Osteoblast (primary cell): ENCODE results near the gene IL36B. TPM values are rescaled to one million over a fixed set of nuclear protein-coding genes. Genes with fewer than 3 reads are reported as not detected.

Source experiments
- DNase-seq: peaks from one replicate; pipeline ENCODE4 v3.0.0; 2011; ENCODE audit warnings: low spot score, mixed read lengths; ENCODE audit not compliant: insufficient read length; ENCODE audit errors: missing footprints
- H2AFZ ChIP-seq: 2 replicates; pipeline ENCODE4 v1.6.0; 2011; ENCODE audit warnings: mild to moderate bottlenecking, low read length
- H3K27ac ChIP-seq: 2 replicates; pipeline ENCODE4 v1.5.1; 2011; ENCODE audit warnings: mild to moderate bottlenecking, low read depth, low read length, moderate library complexity
- H3K27me3 ChIP-seq: 2 replicates; pipeline ENCODE4 v1.6.0; 2012; ENCODE audit warnings: mild to moderate bottlenecking, control low read depth, inconsistent platforms, low read length, moderate library complexity; ENCODE audit not compliant: insufficient read depth
- H3K36me3 ChIP-seq: 2 replicates; pipeline ENCODE4 v1.5.1; 2011; ENCODE audit warnings: mild to moderate bottlenecking, low read length, control low read depth, moderate library complexity; ENCODE audit not compliant: insufficient read depth
- H3K4me1 ChIP-seq: 2 replicates; pipeline ENCODE4 v1.5.1; 2011; ENCODE audit warnings: mild to moderate bottlenecking, low read length, control low read depth, moderate library complexity; ENCODE audit not compliant: insufficient read depth
- H3K4me2 ChIP-seq: 2 replicates; pipeline ENCODE4 v1.6.0; 2011; ENCODE audit warnings: mild to moderate bottlenecking, low read length; ENCODE audit not compliant: insufficient read depth
- H3K4me3 ChIP-seq: fragments of 200-600 bp; sonication (generic); 3 replicates; pipeline ENCODE4 v1.5.1; 2012; ENCODE audit warnings: mild to moderate bottlenecking, low read length, inconsistent platforms; ENCODE audit not compliant: insufficient read depth
- H3K79me2 ChIP-seq: 2 replicates; pipeline ENCODE4 v1.6.0; 2012; ENCODE audit warnings: mild to moderate bottlenecking, low read length, control low read depth, inconsistent platforms; ENCODE audit not compliant: insufficient read depth
- H3K9me3 ChIP-seq: 2 replicates; pipeline ENCODE4 v1.5.1; 2011; ENCODE audit warnings: low read depth, low read length, control low read depth
- H4K20me1 ChIP-seq: 2 replicates; pipeline ENCODE4 v1.6.0; 2012; ENCODE audit warnings: mild to moderate bottlenecking, low read length, control low read depth; ENCODE audit not compliant: insufficient read depth
- total RNA-seq: library from RNA; depleted of rRNA; stranded (reverse); fragments of >200 nt; gene quantifications from 2 replicates; pipeline ENCODE4 v1.2.3, GENCODE V29; 2012
- TF ChIP-seq, protein P1 (sequence below): IDR thresholded peaks from 2 replicates; pipeline ENCODE4 v1.5.1; 2011; ENCODE audit warnings: mild to moderate bottlenecking, low read depth, low read length, moderate library complexity; ENCODE audit errors: extremely low read depth

Gene IL36B
- total RNA-seq, 1 donor, result not detected

DNA sequence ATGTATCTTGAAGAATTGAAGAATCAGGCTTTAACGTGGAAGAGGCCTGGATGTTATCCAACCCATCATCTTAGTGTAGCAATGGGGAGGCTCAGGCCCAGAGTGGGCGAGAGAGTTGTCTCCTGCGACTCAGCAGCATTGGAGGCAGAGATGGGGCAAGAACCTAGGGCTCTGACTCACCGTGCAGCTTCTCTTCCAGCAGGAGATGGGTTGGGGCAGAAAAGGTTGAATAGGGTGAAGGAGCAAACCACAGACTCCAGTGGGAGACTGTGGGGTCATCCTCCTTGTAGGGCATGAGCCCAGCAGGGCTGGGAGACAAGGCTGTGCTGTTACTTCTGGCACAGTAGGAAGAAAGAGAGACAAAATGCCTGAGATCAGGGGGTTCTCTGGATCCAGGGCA is 7.7 kb upstream of the IL36B start:
- Histone ChIP-seq H3K27me3 (peaks cover 19% of the 10 kb centered on the region), H3K9me3 (no peaks in the 10 kb centered on the region), H3K4me1 (no peaks in the 10 kb centered on the region), H2AFZ (no peak overlapping the region), H3K4me3 (no peak overlapping the region), H3K4me2 (no peak overlapping the region), H3K27ac (no peak overlapping the region), H3K79me2 (no peaks in the 10 kb centered on the region), H3K36me3 (no peaks in the 10 kb centered on the region), H4K20me1 (no peaks in the 10 kb centered on the region)
- DNase-seq, result no peak
- TF ChIP-seq, protein P1, sequence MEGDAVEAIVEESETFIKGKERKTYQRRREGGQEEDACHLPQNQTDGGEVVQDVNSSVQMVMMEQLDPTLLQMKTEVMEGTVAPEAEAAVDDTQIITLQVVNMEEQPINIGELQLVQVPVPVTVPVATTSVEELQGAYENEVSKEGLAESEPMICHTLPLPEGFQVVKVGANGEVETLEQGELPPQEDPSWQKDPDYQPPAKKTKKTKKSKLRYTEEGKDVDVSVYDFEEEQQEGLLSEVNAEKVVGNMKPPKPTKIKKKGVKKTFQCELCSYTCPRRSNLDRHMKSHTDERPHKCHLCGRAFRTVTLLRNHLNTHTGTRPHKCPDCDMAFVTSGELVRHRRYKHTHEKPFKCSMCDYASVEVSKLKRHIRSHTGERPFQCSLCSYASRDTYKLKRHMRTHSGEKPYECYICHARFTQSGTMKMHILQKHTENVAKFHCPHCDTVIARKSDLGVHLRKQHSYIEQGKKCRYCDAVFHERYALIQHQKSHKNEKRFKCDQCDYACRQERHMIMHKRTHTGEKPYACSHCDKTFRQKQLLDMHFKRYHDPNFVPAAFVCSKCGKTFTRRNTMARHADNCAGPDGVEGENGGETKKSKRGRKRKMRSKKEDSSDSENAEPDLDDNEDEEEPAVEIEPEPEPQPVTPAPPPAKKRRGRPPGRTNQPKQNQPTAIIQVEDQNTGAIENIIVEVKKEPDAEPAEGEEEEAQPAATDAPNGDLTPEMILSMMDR, result no peak

DNA sequence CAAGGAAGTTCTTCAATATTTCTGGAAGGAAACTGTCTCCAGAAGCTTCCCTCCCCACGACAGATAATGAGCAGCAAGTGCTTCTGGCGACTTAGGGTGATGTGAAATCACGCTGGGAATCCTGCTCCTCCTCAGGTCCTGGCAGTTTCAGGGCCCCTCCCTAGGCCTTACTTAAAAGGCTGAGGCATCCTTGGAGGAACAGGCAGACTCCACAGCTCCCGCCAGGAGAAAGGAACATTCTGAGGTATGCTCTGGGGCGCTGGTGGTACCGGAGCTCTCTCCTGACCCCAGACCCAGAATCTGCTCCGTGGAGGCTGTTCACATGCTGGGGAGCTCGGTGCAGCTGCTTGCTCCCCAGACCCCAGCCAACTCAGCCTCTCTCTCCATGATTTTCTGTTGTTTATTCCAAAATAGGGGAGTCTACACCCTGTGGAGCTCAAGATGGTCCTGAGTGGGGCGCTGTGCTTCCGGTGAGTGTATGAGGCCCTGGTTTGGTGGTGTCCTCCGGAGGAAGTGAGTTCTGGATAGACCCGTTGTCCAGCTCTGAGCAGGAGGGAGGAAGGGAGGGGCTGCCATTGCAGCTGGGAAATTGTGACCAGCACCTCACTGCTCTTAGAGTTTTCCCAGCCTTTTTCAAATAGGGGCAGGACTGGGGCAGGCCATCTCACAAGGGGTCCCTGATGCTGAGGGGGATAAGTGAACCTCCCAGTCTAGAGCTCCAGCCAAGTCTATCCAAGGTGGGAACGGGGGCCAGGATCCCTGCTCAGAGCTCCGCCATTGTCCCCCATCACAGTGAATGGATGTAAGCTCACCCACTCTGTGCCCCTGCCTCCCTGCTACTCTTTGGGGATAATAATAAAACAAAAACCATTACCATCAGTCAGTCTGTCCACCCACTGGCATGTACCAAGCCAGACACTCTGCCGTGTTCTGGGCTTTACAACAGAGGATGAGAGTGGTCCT is 6.6 kb upstream of the IL36B start, which contains the start of gene IL36RN:
Gene IL36RN, plus strand, starts transcription at position 201 of the 963 bp plus-strand sequence. Its CDS starts 241 bp downstream, at position 442.
- H3K4me3 ChIP-seq, result no peak within 1 kb of the TSS
- H3K36me3 ChIP-seq, result no peaks in the 10 kb centered on the region
- H3K4me2 ChIP-seq, result no peak within 1 kb of the TSS
- no peak within 1 kb of the TSS for H2AFZ ChIP-seq
- H3K27ac ChIP-seq, result no peak within 1 kb of the TSS
- TF ChIP-seq, protein P1, result no peak
- peaks cover 2% of the 10 kb centered on the region for H3K9me3 ChIP-seq
- no peak for DNase-seq
- no peaks in the 10 kb centered on the region for H3K79me2 ChIP-seq
- H4K20me1 ChIP-seq, result no peaks in the 10 kb centered on the region
- peaks cover 17% of the 10 kb centered on the region for H3K27me3 ChIP-seq
- H3K4me1 ChIP-seq, result no peaks in the 10 kb centered on the region

DNA sequence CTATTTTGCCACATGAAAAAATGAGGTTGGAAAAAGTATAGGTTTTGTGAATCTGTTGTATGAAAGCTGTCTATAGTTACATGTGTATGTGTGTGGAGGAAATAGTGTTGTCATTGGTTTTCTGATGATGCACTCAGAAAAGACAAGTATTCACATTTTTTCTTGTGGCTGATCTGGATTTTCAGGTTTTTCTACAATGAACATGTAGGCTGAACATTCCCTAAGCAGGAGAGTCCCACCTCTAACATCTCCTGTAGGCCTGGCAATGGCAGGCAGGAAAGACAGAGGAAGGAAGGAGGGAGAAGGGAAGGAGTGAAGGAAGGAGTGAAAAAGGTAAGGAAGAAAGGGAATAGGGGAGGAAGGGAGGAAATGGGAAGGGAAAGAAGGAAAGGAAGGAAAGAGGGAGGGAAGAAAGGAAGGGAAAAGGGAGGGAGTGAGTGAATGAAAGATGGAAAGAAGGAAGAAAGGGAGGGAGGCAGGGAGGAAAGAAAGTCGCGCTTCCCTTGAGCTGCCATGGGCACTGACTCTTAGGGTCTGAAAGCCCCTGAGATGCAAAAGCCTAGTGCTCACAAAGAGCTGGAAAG is 5.8 kb upstream of the IL36B start:
- peaks cover 12% of the 10 kb centered on the region for H3K27me3 ChIP-seq

More for the DNA sequence above, 5.8 kb upstream of the IL36B start:
- H4K20me1 ChIP-seq, result no peaks in the 10 kb centered on the region
- no peaks in the 10 kb centered on the region for H3K4me1 ChIP-seq
- H3K9me3 ChIP-seq, result peaks cover 2% of the 10 kb centered on the region
- H3K27ac ChIP-seq, result no peak overlapping the region
- DNase-seq, result no peak
- TF ChIP-seq, protein P1, result no peak
- H3K4me2 ChIP-seq, result no peak overlapping the region
- no peak overlapping the region for H3K4me3 ChIP-seq
- no peaks in the 10 kb centered on the region for H3K79me2 ChIP-seq
- no peak overlapping the region for H2AFZ ChIP-seq
- H3K36me3 ChIP-seq, result no peaks in the 10 kb centered on the region
